HPDE6-E6E7 (cell line): ENCODE measurements around the gene COG8.
A peak's percentile ranks its signal among the peaks of the same experiment; 100 is the strongest.

Experiments used
- DNase-seq: peaks from one replicate; pipeline ENCODE4 v3.0.0; 2011; ENCODE audit warnings: missing footprints; ENCODE audit errors: extremely low spot score

The COG8 gene

GRCh38 chr16:69345923-69346322 lies 6.6 kb upstream of the COG8 start:
- no peak for DNase-seq

- no peak for DNase-seq
These were observed 4.8 kb upstream of the COG8 start for GRCh38 chr16:69344171-69344570.

- DNase-seq, result no peak
These were observed 806 bp upstream of the COG8 start for GRCh38 chr16:69340095-69340644.

GRCh38 chr16:69338557-69339288 lies 641 bp downstream of the COG8 start:
- DNase-seq, result no peak

- DNase-seq, result no peak
These were observed 4.7 kb downstream of the COG8 start for GRCh38 chr16:69334696-69335095.

GRCh38 chr16:69330286-69331109 lies 8.9 kb downstream of the COG8 start, which contains the start of gene PDF:
Gene PDF, minus strand, starts transcription at chr16:69330588. Its CDS starts 18 bp downstream, at chr16:69330570.
- peak; percentile 98 for DNase-seq

GRCh38 chr16:69329369-69330285 lies 9.7 kb downstream of the COG8 start:
- peak; percentile 46 for DNase-seq

- DNase-seq, result peak; percentile 68
These were observed 10.5 kb downstream of the COG8 start for GRCh38 chr16:69328854-69329316.

GRCh38 chr16:69327585-69328310 lies 11.6 kb downstream of the COG8 start:
- DNase-seq, result no peak

- DNase-seq, result no peak
These were observed 13.0 kb downstream of the COG8 start for GRCh38 chr16:69326172-69326873.

- DNase-seq, result no peak
These were observed 13.6 kb downstream of the COG8 start for GRCh38 chr16:69325784-69326171.

- DNase-seq, result no peak
These were observed 14.6 kb downstream of the COG8 start for GRCh38 chr16:69324585-69325253.

- DNase-seq, result no peak
These were observed 15.3 kb downstream of the COG8 start for GRCh38 chr16:69324013-69324531.

GRCh38 chr16:69323415-69323814 lies 15.9 kb downstream of the COG8 start:
- DNase-seq, result no peak

- no peak for DNase-seq
These were observed 17.0 kb downstream of the COG8 start for GRCh38 chr16:69322343-69322742.

GRCh38 chr16:69321080-69321479 lies 18.3 kb downstream of the COG8 start:
- DNase-seq, result no peak

GRCh38 chr16:69320740-69321073 lies 18.7 kb downstream of the COG8 start:
- DNase-seq, result no peak

GRCh38 chr16:69319826-69320739 lies 19.3 kb downstream of the COG8 start:
- DNase-seq, result no peak
